CD4-positive, alpha-beta memory T cell (primary cell): ENCODE results near the gene CEP63. TPM values are rescaled to one million over a fixed set of nuclear protein-coding genes. Genes with fewer than 3 reads are reported as not detected.
A peak's percentile ranks its signal among the peaks of the same experiment; 100 is the strongest.

Experiments
- CTCF ChIA-PET: fragments of 350-600 bp; sonication (Branson Sonifier 250); formaldehyde crosslinking; loops from one replicate; lab custom pipeline; 2021; ENCODE audit warnings: inconsistent platforms; ENCODE audit not compliant: partially characterized antibody; lab: Charles Lee
- POLR2A ChIA-PET: fragments of 350-600 bp; sonication (Branson Sonifier 250); formaldehyde crosslinking; loops from one replicate; lab custom pipeline; 2021; ENCODE audit not compliant: partially characterized antibody; lab: Charles Lee
- DNase-seq, 5 donors: peaks; one replicate each; pipeline versions ENCODE4 v3.0.0 to v3.0.0-alpha.2; 2020 to 2022; ENCODE audit warnings: mixed read lengths in 1 of 5
- H3K27ac ChIP-seq: one replicate; pipeline ENCODE4 v1.7.0; 2013; ENCODE audit warnings: low read depth, low read length
- H3K27me3 ChIP-seq: 2 replicates; pipeline ENCODE4 v1.7.0; 2013; ENCODE audit warnings: mild to moderate bottlenecking, low read length, moderate library complexity; ENCODE audit not compliant: insufficient read depth
- H3K36me3 ChIP-seq: 2 replicates; pipeline ENCODE4 v1.7.0; 2013; ENCODE audit warnings: mild to moderate bottlenecking, low read length, moderate library complexity; ENCODE audit not compliant: insufficient read depth
- H3K4me1 ChIP-seq: 2 replicates; pipeline ENCODE4 v1.7.0; 2013; ENCODE audit warnings: mild to moderate bottlenecking, low read length, moderate library complexity; ENCODE audit not compliant: insufficient read depth
- H3K4me3 ChIP-seq, 2 donors: one replicate each; pipeline ENCODE4 v1.7.0; 2013; ENCODE audit warnings: low read length in 2 of 2, mild to moderate bottlenecking in 1 of 2
- H3K9me3 ChIP-seq, 2 donors: one replicate each; pipeline ENCODE4 v1.7.0; 2013; ENCODE audit warnings: low read length in 2 of 2, control low read depth in 1 of 2; ENCODE audit not compliant: control insufficient read depth in 1 of 2
- H3K27ac Mint-ChIP-seq, 7 donors: one replicate each; pipeline ENCODE4 v1.8.0; 2020 to 2021; ENCODE audit warnings: mixed read lengths in 7 of 7, mild to moderate bottlenecking in 6 of 7, inconsistent platforms in 3 of 7, moderate library complexity in 3 of 7
- H3K27me3 Mint-ChIP-seq, 2 donors: one replicate each; pipeline ENCODE4 v1.8.0; 2020 to 2021; ENCODE audit warnings: mixed read lengths in 2 of 2
- H3K36me3 Mint-ChIP-seq, 2 donors: one replicate each; pipeline ENCODE4 v1.8.0; 2020 to 2021; ENCODE audit warnings: mixed read lengths in 2 of 2, inconsistent platforms in 1 of 2, mild to moderate bottlenecking in 1 of 2
- H3K4me1 Mint-ChIP-seq, 4 donors: one replicate each; pipeline ENCODE4 v1.8.0; 2020 to 2021; ENCODE audit warnings: mixed read lengths in 4 of 4, mild to moderate bottlenecking in 1 of 4
- H3K4me3 Mint-ChIP-seq, 8 donors: one replicate each; pipeline ENCODE4 v1.8.0; 2020 to 2021; ENCODE audit warnings: mixed read lengths in 8 of 8, mild to moderate bottlenecking in 7 of 8, moderate library complexity in 6 of 8, inconsistent platforms in 3 of 8
- H3K9me3 Mint-ChIP-seq, 8 donors: one replicate each; pipeline ENCODE4 v1.8.0; 2020 to 2021; ENCODE audit warnings: mixed read lengths in 8 of 8, mild to moderate bottlenecking in 5 of 8, inconsistent platforms in 3 of 8, moderate library complexity in 1 of 8
- intact Hi-C: fragments of 100-400 bp; cut with micrococcal nuclease; formaldehyde crosslinking; loops from one replicate; pipeline ENCODE4 v1.15.1; 2023
- polyA plus RNA-seq, 2 donors: library from polyadenylated mRNA; unstranded; fragments of 300-500 nt; fragmentation: Illumina TruSeq; gene quantifications; one replicate each; pipeline ENCODE4 v1.2.3, GENCODE V29; 2021
- total RNA-seq, 2 experiments: library from RNA; stranded (reverse); gene quantifications; one replicate each; pipeline ENCODE4 v1.2.3, GENCODE V29; 2021

The CEP63 gene
- total and polyA plus RNA-seq, 4 experiments from 2014 or later: 12.8 to 40.1 (median 25.6) TPM

DNA sequence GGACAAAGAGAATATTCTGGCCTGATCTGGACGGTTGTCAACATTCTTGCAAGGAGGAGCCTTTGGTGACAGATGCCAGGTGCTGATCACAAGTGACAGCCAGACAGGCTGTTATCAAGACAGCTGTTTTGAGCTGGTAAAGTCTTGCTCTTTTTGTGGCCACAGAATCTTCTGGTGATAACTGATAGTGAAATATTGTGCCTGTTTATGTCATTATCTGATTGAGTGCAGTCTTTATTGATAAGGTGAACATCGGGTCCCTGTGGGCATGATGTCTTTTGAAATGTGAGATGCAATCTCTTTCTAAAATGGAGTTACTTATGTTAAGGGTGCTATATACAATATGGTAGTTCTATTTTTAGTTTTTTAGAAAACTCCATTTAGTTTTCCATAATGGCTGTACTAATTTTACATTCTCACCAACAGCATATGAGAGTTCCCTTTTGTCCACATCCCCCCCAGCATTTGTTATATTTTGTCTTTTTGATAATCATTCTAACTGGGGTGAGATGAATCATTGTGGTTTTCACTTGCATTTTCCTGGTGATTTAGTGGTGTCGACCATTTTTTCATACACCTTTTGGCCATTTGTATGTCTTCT, 10.7 kb downstream of the CEP63 start:
- Histone ChIP-seq H3K9me3 (no peaks in the 10 kb centered on the region), H3K27me3 (no peaks in the 10 kb centered on the region), H3K27ac (no peak overlapping the region), H3K36me3 (no peaks in the 10 kb centered on the region), H3K4me3 (no peak overlapping the region), H3K4me1 (no peaks in the 10 kb centered on the region)
- Mint-ChIP-seq H3K4me3 (peak overlapping the region in 1 of 8 donors; percentile 22), H3K9me3 (peaks cover 0 to 5% (median under 1%) of the 10 kb centered on the region in 8 donors), H3K4me1 (peaks cover 35 to 60% (median 44%) of the 10 kb centered on the region in 4 donors), H3K27ac (peak overlapping the region in 2 of 7 donors; percentile 61 to 70), H3K27me3 (no peaks in the 10 kb centered on the region), H3K36me3 (peaks cover 52 to 53% of the 10 kb centered on the region in 2 donors)
- no peak for DNase-seq
- intact Hi-C loops: no loop called here
- POLR2A ChIA-PET: no interaction called here
- CTCF ChIA-PET: no interaction called here

DNA sequence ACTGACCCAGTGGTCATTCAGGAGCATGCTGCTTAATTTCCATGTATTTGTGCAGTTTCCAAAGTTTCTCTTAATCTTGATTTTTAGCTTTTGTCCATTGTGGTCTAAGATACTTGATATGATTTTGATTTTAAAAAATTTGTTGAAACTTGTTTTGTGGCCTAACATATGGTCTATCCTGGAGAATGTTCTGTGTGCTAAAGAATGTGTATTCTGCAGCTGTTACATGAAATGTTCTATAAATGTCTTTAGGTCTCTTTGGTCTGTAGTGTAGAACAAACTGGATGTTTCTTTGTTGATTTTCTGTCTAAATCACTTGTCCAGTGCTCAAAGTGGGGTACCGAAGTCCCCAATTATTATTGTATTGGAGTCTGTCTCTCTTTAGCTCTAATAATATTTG, 17.4 kb downstream of the CEP63 start:
- no peak overlapping the region for H3K27ac ChIP-seq
- no peak for DNase-seq
- Mint-ChIP-seq H3K4me1 (peaks cover 26 to 51% (median 34%) of the 10 kb centered on the region in 4 donors), H3K27ac (peak overlapping the region in 1 of 7 donors; percentile 29), H3K27me3 (no peaks in the 10 kb centered on the region), H3K9me3 (peaks cover 11 to 37% (median 30%) of the 10 kb centered on the region in 8 donors), H3K36me3 (peaks cover 75 to 76% of the 10 kb centered on the region in 2 donors), H3K4me3 (no peak overlapping the region)
- ChIA-PET CTCF (no interaction called here), POLR2A (no interaction called here)
- intact Hi-C loops: no loop called here
- peaks cover 0 to 11% of the 10 kb centered on the region in 2 donors for H3K9me3 ChIP-seq
- no peak overlapping the region for H3K4me3 ChIP-seq
- H3K4me1 ChIP-seq: no peaks in the 10 kb centered on the region
- no peaks in the 10 kb centered on the region for H3K36me3 ChIP-seq
- no peaks in the 10 kb centered on the region for H3K27me3 ChIP-seq

DNA sequence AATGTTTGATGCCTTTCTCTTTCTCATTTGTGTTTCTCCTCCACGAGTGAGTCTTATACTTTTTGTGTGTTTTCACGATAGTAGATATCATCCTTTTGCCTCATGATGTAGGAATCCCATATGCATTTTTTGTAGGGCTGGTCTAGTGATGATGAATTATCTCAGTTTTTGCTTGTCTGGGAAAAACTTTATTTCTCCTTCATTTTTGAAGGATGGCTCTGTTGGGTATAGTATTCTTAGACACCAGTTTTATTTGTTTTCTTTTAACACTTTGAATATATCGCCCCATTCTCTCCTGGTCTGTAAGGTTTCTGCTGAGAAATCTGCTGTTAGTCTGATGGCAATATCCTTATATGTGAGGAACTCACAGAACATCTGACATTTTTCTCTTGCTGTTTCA, 18.3 kb downstream of the CEP63 start:
- Mint-ChIP-seq H3K27me3 (no peaks in the 10 kb centered on the region), H3K9me3 (peaks cover 11 to 37% (median 30%) of the 10 kb centered on the region in 8 donors), H3K36me3 (peaks cover 76 to 78% of the 10 kb centered on the region in 2 donors), H3K4me3 (peak overlapping the region in 1 of 8 donors; percentile 7), H3K4me1 (peaks cover 22 to 43% (median 28%) of the 10 kb centered on the region in 4 donors), H3K27ac (no peak overlapping the region)
- POLR2A ChIA-PET: no interaction called here
- Histone ChIP-seq H3K27ac (no peak overlapping the region), H3K4me1 (no peaks in the 10 kb centered on the region), H3K9me3 (peaks cover 0 to 11% of the 10 kb centered on the region in 2 donors), H3K36me3 (no peaks in the 10 kb centered on the region), H3K4me3 (no peak overlapping the region), H3K27me3 (no peaks in the 10 kb centered on the region)
- intact Hi-C loops: no loop called here
- DNase-seq: no peak
- CTCF ChIA-PET: no interaction called here

DNA sequence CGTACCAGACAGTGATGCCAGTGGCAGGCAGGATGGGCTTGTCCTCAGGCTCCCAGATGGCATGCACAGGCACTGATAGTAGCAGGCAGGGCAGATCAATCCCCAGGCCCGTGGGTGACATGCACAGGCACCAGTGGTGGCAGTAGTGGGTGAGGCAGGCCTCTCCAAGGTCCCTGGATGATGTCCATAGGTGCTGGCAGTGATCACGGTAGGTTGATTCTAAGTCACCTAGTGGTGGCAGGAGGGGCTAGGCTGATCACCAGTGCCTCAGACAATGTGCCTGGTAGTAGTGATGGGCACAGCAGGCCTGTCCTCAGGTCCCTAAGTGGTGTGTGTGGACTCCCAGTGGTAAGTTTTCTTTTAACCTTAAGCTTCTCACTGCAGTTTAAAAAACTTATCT, 19.6 kb downstream of the CEP63 start:
- peaks cover 15 to 31% (median 22%) of the 10 kb centered on the region in 4 donors for H3K4me1 Mint-ChIP-seq
- Histone ChIP-seq H3K4me1 (no peaks in the 10 kb centered on the region), H3K4me3 (no peak overlapping the region), H3K36me3 (no peaks in the 10 kb centered on the region), H3K27ac (no peak overlapping the region), H3K9me3 (peaks cover 0 to 11% of the 10 kb centered on the region in 2 donors), H3K27me3 (no peaks in the 10 kb centered on the region)
- peaks cover 11 to 37% (median 30%) of the 10 kb centered on the region in 8 donors for H3K9me3 Mint-ChIP-seq
- no peak for DNase-seq
- CTCF ChIA-PET: interaction anchor here (0.7 to 2.2 kb wide), 2 partner anchors 14 to 32 kb away, joined by 3 to 6 read pairs; no protein-coding TSS in a partner anchor
- POLR2A ChIA-PET: no interaction called here
- no peak overlapping the region for H3K4me3 Mint-ChIP-seq
- H3K27me3 Mint-ChIP-seq: no peaks in the 10 kb centered on the region
- H3K27ac Mint-ChIP-seq: peak overlapping the region in 1 of 7 donors; percentile 31
- H3K36me3 Mint-ChIP-seq: peaks cover 81 to 82% of the 10 kb centered on the region in 2 donors
- intact Hi-C loops: no loop called here

DNA sequence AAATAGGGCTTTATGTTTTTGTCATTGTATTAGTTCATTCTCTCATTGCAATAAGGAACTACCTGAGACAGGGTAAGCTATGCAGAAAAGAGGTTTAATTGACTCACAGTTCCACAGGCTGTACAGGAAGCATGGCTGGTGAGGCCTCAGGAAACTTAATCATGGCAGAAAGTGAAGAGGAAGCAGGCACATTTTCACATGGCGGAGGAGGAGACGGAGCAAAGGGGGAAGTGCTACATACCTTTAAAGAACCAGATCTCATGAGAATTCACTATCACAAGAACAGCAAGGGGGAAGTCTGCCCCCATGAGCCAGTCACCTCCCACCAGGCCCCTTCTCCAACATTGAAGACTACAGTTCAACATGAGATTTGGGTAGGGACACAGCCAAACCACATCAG, 25.6 kb downstream of the CEP63 start:
- POLR2A ChIA-PET: no interaction called here
- Mint-ChIP-seq H3K9me3 (peaks cover 0 to 4% (median 0%) of the 10 kb centered on the region in 8 donors), H3K36me3 (peaks cover 64 to 80% of the 10 kb centered on the region in 2 donors), H3K27ac (no peak overlapping the region), H3K4me1 (peaks cover 0 to 8% (median 5%) of the 10 kb centered on the region in 4 donors), H3K4me3 (no peak overlapping the region), H3K27me3 (no peaks in the 10 kb centered on the region)
- CTCF ChIA-PET: no interaction called here
- no peaks in the 10 kb centered on the region for H3K9me3 ChIP-seq
- no peak overlapping the region for H3K4me3 ChIP-seq
- no peak for DNase-seq
- intact Hi-C loops: no loop called here
- no peaks in the 10 kb centered on the region for H3K4me1 ChIP-seq
- H3K36me3 ChIP-seq: no peaks in the 10 kb centered on the region
- H3K27me3 ChIP-seq: no peaks in the 10 kb centered on the region
- no peak overlapping the region for H3K27ac ChIP-seq

DNA sequence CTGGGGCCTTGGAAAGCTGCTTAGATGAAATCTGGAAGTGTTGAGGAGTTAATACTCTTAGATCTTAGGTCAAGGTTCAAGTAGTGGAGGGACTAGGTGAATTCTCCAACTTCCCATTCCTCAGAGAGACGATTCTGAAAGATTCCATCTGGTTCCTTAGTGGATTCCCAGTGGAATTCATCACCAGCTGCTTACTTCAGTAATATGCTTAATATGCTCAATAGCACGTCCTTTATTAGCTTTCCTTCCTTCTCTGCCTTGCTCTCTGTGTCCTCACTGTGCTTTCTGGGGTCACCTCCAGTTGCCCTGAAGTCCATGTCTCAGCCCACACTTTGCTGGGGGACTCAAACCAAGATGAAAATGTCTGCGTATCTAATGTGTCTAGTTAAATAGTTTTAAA, 31.0 kb downstream of the CEP63 start:
- POLR2A ChIA-PET: no interaction called here
- Mint-ChIP-seq H3K4me3 (no peak overlapping the region), H3K4me1 (peaks cover 4 to 12% (median 8%) of the 10 kb centered on the region in 4 donors), H3K27ac (no peak overlapping the region), H3K9me3 (peaks cover 0 to 30% (median 12%) of the 10 kb centered on the region in 8 donors), H3K27me3 (no peaks in the 10 kb centered on the region), H3K36me3 (peaks cover 48 to 75% of the 10 kb centered on the region in 2 donors)
- Histone ChIP-seq H3K9me3 (peaks cover 0 to 2% of the 10 kb centered on the region in 2 donors), H3K27ac (no peak overlapping the region), H3K27me3 (no peaks in the 10 kb centered on the region), H3K36me3 (no peaks in the 10 kb centered on the region), H3K4me1 (no peaks in the 10 kb centered on the region), H3K4me3 (no peak overlapping the region)
- intact Hi-C loops: no loop called here
- no peak for DNase-seq
- CTCF ChIA-PET: no interaction called here

DNA sequence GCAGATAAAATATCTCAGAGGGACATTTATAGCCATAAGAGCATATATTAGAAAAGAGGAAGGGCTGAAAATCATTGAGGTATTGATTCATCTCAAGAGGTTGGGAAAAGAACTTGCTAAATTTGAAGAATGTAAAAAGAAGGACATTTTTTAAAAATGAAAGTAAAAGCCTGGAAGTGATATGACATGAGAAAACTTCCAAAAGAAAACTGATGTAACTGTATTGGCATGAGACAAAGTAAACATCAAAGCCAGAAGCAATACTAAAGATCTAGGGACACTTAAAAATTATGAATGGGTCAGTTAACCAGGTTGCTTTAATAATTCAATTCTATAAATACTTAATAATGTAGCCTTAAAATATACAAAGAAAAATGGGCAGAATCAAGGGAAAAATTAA, 31.9 kb downstream of the CEP63 start:
- H3K27me3 Mint-ChIP-seq: no peaks in the 10 kb centered on the region
- Histone ChIP-seq H3K27me3 (no peaks in the 10 kb centered on the region), H3K4me3 (no peak overlapping the region), H3K27ac (no peak overlapping the region), H3K9me3 (peaks cover 0 to 8% of the 10 kb centered on the region in 2 donors), H3K36me3 (no peaks in the 10 kb centered on the region), H3K4me1 (no peaks in the 10 kb centered on the region)
- peaks cover 49 to 79% of the 10 kb centered on the region in 2 donors for H3K36me3 Mint-ChIP-seq
- peak overlapping the region in 1 of 8 donors; percentile 52 for H3K4me3 Mint-ChIP-seq
- CTCF ChIA-PET: interaction anchor here (1.4 kb wide), 1 partner anchor 28 kb away, joined by 5 read pairs; no protein-coding TSS in a partner anchor
- POLR2A ChIA-PET: no interaction called here
- peaks cover 4 to 39% (median 20%) of the 10 kb centered on the region in 8 donors for H3K9me3 Mint-ChIP-seq
- intact Hi-C loops: no loop called here
- DNase-seq: no peak
- H3K27ac Mint-ChIP-seq: peak overlapping the region in 1 of 7 donors; percentile 18
- H3K4me1 Mint-ChIP-seq: peaks cover 4 to 12% (median 8%) of the 10 kb centered on the region in 4 donors
